ENCODE measurements around the gene RIC1. TPM values are rescaled to one million over a fixed set of nuclear protein-coding genes. Genes with fewer than 3 reads are reported as not detected.

RIC1 gene
- total and polyA plus RNA-seq, 9 of the 15 experiments (the other 6 are each of a cell fraction or from before 2014, with no cell fraction given): 3.2 to 25.8 (median 15.0) TPM

- TF ChIP-seq ZBTB40 (IDR thresholded peaks at IDR 0.05) (no peak), ZBTB40 (CRISPR knock-in tag; IDR thresholded peaks at IDR 0.05) (no peak), NFATC3 (IDR thresholded peaks at IDR 0.05) (no peak), ZNF282 (CRISPR knock-in tag; IDR thresholded peaks at IDR 0.05) (no peak), NFXL1 (CRISPR knock-in tag; IDR thresholded peaks at IDR 0.05) (no peak)
These were observed 21.6 kb downstream of the RIC1 start (continued) for GRCh38 chr9:5650356-5651105.
